OCI-LY7 (cell line): ENCODE results near the gene MYO9B. TPM values are rescaled to one million over a fixed set of nuclear protein-coding genes. Genes with fewer than 3 reads are reported as not detected.

Experiments used
- BruUV-seq: library from RNA; stranded (reverse); fragments of 400-500 nt; replicated peaks from 2 replicates; lab custom pipeline; 2021; lab: Mats Ljungman, UMichigan
- CTCF ChIA-PET: fragments of 300-600 bp; sonication (Branson Sonifier 250); formaldehyde crosslinking; loops from one replicate; lab custom pipeline; 2022; ENCODE audit warnings: antibody characterized with exemption; ENCODE audit not compliant: unreplicated experiment; lab: Charles Lee
- POLR2A ChIA-PET: fragments of 300-600 bp; sonication (Branson Sonifier 250); formaldehyde crosslinking; loops from one replicate; lab custom pipeline; 2022; ENCODE audit warnings: antibody characterized with exemption; lab: Charles Lee
- DNase-seq: peaks from one replicate; pipeline ENCODE4 v3.0.0-alpha.2; 2015; ENCODE audit warnings: low spot score
- H2AFZ ChIP-seq: fragments of 200-600 bp; sonication (generic), shearing (Covaris generic); 2 replicates; pipeline ENCODE4 v1.6.1; 2014; ENCODE audit warnings: mild to moderate bottlenecking, antibody characterized with exemption, low read length, moderate library complexity
- H3K27ac ChIP-seq: fragments of 200-600 bp; sonication (generic); 2 replicates; pipeline ENCODE4 v1.5.1; 2014; ENCODE audit warnings: mixed run types, low read depth, mild to moderate bottlenecking, moderate library complexity, low read length, inconsistent platforms; ENCODE audit not compliant: poor library complexity, severe bottlenecking
- H3K36me3 ChIP-seq: fragments of 200-600 bp; sonication (generic); 2 replicates; pipeline ENCODE4 v1.6.1; 2014; ENCODE audit warnings: mild to moderate bottlenecking, antibody characterized with exemption, low read length, moderate library complexity, mixed read lengths; ENCODE audit not compliant: insufficient read depth
- H3K4me1 ChIP-seq: fragments of 200-600 bp; sonication (generic); 2 replicates; pipeline ENCODE4 v1.5.1; 2014; ENCODE audit warnings: mild to moderate bottlenecking, low read length; ENCODE audit not compliant: insufficient read depth, poor library complexity, severe bottlenecking
- H3K4me2 ChIP-seq: fragments of 200-600 bp; sonication (generic); 2 replicates; pipeline ENCODE4 v1.6.1; 2014; ENCODE audit warnings: mild to moderate bottlenecking, low read length
- H3K4me3 ChIP-seq: fragments of 200-600 bp; sonication (generic); 2 replicates; pipeline ENCODE4 v1.5.1; 2014; ENCODE audit warnings: mild to moderate bottlenecking, low read depth, low read length; ENCODE audit not compliant: poor library complexity, severe bottlenecking
- H3K79me2 ChIP-seq: fragments of 200-600 bp; sonication (generic); 2 replicates; pipeline ENCODE4 v1.6.1; 2016; ENCODE audit warnings: low read depth, mild to moderate bottlenecking, low read length, moderate library complexity, mixed read lengths; ENCODE audit not compliant: insufficient read depth
- H3K9me2 ChIP-seq: fragments of 200-600 bp; sonication (generic); 2 replicates; pipeline ENCODE4 v1.6.1; 2016; ENCODE audit warnings: mild to moderate bottlenecking, low read length, mixed read lengths; ENCODE audit not compliant: insufficient read depth
- H3K9me3 ChIP-seq: fragments of 200-600 bp; sonication (generic); 2 replicates; pipeline ENCODE4 v1.6.1; 2014; ENCODE audit warnings: mild to moderate bottlenecking, mixed run types, low read length, mixed read lengths
- H4K20me1 ChIP-seq: fragments of 200-600 bp; sonication (generic); 2 replicates; pipeline ENCODE4 v1.6.1; 2014; ENCODE audit warnings: mild to moderate bottlenecking, antibody characterized with exemption, low read length, moderate library complexity, mixed read lengths; ENCODE audit not compliant: insufficient read depth
- EZH2phosphoT487 ChIP-seq: fragments of 200-600 bp; sonication (generic); IDR thresholded peaks from 2 replicates; pipeline ENCODE4 v1.6.1; 2018; ENCODE audit warnings: low read depth, borderline replicate concordance, mild to moderate bottlenecking, mixed run types, antibody characterized with exemption, low read length, moderate library complexity, mixed read lengths
- intact Hi-C: fragments of 100-400 bp; cut with micrococcal nuclease; formaldehyde crosslinking; loops from one replicate; pipeline ENCODE4 v1.10.0; 2022; ENCODE audit not compliant: unreplicated experiment
- total RNA-seq, 2 experiments: library from RNA; depleted of rRNA in 1 of 2; stranded (reverse); fragments of >200 nt in 1 of 2; shearing (Covaris generic) in 1 of 2; gene quantifications; 2 replicates each; pipeline ENCODE4 v1.2.3, GENCODE V29; 2014 to 2022
- TF ChIP-seq, protein P1 (sequence below): fragments of 200-600 bp; sonication (generic); conservative IDR thresholded peaks from 2 replicates; pipeline ENCODE4 v1.5.1; 2014; ENCODE audit warnings: mild to moderate bottlenecking, antibody characterized with exemption, low read length, moderate library complexity, mixed read lengths

MYO9B gene
- total RNA-seq, 2 experiments from 2014 or later, result 74.7 to 150 TPM

DNA sequence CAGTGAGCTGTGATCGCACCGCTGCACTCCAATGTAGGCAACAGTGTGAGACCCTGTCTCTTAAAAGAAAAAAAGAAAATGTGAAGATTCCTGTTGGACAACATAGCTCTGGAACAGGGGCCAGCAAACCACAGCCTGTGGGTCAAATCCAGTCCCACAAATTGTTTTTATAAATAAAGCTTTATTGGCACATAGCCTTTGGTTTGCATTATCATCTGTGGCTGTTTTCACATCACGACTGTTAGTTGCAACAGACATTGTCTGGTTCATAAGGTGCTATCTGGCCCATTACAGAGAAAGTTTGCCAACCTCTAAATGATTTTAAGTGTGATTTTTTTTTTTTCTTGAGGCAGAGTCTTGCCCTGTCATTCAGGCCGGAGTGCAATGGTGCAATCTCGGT, 90.1 kb downstream of the MYO9B start:
- H3K79me2 ChIP-seq, result no peaks in the 10 kb centered on the region
- POLR2A ChIA-PET, result interaction anchor here (0.6 to 1.6 kb wide), 2 partner anchors 80 to 147 kb away, joined by 3 to 4 read pairs; no protein-coding TSS in a partner anchor
- CTCF ChIA-PET, result no interaction called here
- H3K4me3 ChIP-seq, result no peak overlapping the region
- H3K9me3 ChIP-seq, result no peaks in the 10 kb centered on the region
- intact Hi-C loops, result no loop called here
- no peak overlapping the region for H3K27ac ChIP-seq
- H3K36me3 ChIP-seq, result peaks cover 92% of the 10 kb centered on the region
- H4K20me1 ChIP-seq, result no peaks in the 10 kb centered on the region
- H2AFZ ChIP-seq, result no peak overlapping the region
- no peak for DNase-seq
- no peak overlapping the region for H3K4me2 ChIP-seq
- H3K4me1 ChIP-seq, result no peaks in the 10 kb centered on the region
- no peaks in the 10 kb centered on the region for H3K9me2 ChIP-seq
- BruUV-seq, result no TSS peak
- no peak for TF ChIP-seq EZH2phosphoT487
- TF ChIP-seq, protein P1, sequence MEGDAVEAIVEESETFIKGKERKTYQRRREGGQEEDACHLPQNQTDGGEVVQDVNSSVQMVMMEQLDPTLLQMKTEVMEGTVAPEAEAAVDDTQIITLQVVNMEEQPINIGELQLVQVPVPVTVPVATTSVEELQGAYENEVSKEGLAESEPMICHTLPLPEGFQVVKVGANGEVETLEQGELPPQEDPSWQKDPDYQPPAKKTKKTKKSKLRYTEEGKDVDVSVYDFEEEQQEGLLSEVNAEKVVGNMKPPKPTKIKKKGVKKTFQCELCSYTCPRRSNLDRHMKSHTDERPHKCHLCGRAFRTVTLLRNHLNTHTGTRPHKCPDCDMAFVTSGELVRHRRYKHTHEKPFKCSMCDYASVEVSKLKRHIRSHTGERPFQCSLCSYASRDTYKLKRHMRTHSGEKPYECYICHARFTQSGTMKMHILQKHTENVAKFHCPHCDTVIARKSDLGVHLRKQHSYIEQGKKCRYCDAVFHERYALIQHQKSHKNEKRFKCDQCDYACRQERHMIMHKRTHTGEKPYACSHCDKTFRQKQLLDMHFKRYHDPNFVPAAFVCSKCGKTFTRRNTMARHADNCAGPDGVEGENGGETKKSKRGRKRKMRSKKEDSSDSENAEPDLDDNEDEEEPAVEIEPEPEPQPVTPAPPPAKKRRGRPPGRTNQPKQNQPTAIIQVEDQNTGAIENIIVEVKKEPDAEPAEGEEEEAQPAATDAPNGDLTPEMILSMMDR, result no peak

DNA sequence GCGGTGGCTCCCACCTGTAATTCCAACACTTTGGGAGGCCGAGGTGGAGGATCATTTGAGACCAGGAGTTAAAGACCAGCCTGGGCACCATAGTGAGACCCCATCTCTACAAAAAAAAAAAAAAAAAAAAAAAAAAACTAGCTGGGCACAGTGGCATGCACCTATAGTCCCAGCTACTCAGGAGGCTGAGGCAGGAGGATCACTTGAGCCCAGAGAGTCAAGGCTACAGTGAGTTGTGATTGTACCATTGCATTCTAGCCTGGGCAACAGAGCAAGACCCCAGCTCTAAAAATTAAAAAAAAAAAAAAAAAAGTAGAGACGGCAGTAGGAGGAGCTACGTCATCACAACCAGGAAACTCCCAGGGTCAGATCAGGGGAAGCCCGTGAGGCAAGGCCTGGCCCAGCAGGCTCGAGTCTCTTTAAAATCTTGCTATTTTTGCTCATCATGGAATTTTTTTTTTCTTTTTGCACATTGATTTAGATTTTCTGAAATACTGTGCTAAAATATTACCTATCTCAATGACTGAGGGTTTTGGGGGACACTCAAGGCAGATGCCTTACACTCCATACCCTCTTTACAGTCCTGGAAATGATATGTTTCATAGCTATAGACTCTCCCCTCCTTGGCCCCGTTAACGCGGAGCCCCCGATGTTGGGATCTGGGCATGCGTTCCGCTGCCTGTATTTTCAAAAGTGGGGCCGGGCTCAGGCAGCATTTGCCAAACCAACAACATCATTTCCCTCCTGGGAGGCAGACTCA, 95.1 kb downstream of the MYO9B start:
- Histone ChIP-seq H3K9me2 (no peaks in the 10 kb centered on the region), H3K4me2 (no peak overlapping the region), H3K79me2 (no peaks in the 10 kb centered on the region), H3K9me3 (no peaks in the 10 kb centered on the region), H2AFZ (no peak overlapping the region), H3K4me1 (no peaks in the 10 kb centered on the region), H3K27ac (no peak overlapping the region), H3K4me3 (no peak overlapping the region), H4K20me1 (no peaks in the 10 kb centered on the region), H3K36me3 (peaks cover 90% of the 10 kb centered on the region)
- no peak for TF ChIP-seq EZH2phosphoT487
- TF ChIP-seq, protein P1, result no peak
- BruUV-seq, result no TSS peak
- POLR2A ChIA-PET, result interaction anchor here (0.6 to 1.0 kb wide), 3 partner anchors 10 to 20 kb away, joined by 3 read pairs; no protein-coding TSS in a partner anchor
- intact Hi-C loops, result loop anchor here (1.0 kb wide), 1 partner anchor 39 kb away; no protein-coding TSS in a partner anchor
- peak; percentile 35 for DNase-seq
- CTCF ChIA-PET, result no interaction called here

- TF ChIP-seq, protein P1, result no peak
- no peak for TF ChIP-seq EZH2phosphoT487
- POLR2A ChIA-PET, result interaction anchor here (1.1 kb wide), 1 partner anchor 12 kb away, joined by 3 read pairs; no protein-coding TSS in a partner anchor
- no peak for DNase-seq
- intact Hi-C loops, result no loop called here
- H3K9me3 ChIP-seq, result no peaks in the 10 kb centered on the region
- H3K9me2 ChIP-seq, result no peaks in the 10 kb centered on the region
- peaks cover 89% of the 10 kb centered on the region for H3K36me3 ChIP-seq
- no peak overlapping the region for H2AFZ ChIP-seq
- no peaks in the 10 kb centered on the region for H4K20me1 ChIP-seq
- no peaks in the 10 kb centered on the region for H3K79me2 ChIP-seq
- BruUV-seq, result no TSS peak
- CTCF ChIA-PET, result no interaction called here
- H3K4me3 ChIP-seq, result no peak overlapping the region
- no peak overlapping the region for H3K4me2 ChIP-seq
- no peaks in the 10 kb centered on the region for H3K4me1 ChIP-seq
- no peak overlapping the region for H3K27ac ChIP-seq
Observed at GRCh38 chr19:17171874-17172273, 96.3 kb downstream of the MYO9B start.
